WTC11 (cell line): ENCODE results near the gene NRXN3.

Source experiments
- CTCF ChIP-seq: fragments of 200-600 bp; IDR thresholded peaks from 2 replicates; pipeline ENCODE4 v1.8.0; 2022; ENCODE audit warnings: antibody characterized with exemption
- ELF4 ChIP-seq: sonication (generic); formaldehyde crosslinking; IDR thresholded peaks from 2 replicates; pipeline ENCODE4 v1.8.1; 2022; ENCODE audit warnings: low read depth, mild to moderate bottlenecking, moderate library complexity, missing genetic modification reagents
- FOXJ3 ChIP-seq: sonication (generic); formaldehyde crosslinking; IDR thresholded peaks from 2 replicates; pipeline ENCODE4 v1.9.0; 2021; ENCODE audit warnings: missing genetic modification reagents, mild to moderate bottlenecking, borderline replicate concordance
- FOXP4 ChIP-seq: sonication (generic); formaldehyde crosslinking; IDR thresholded peaks from 2 replicates; pipeline ENCODE4 v1.8.0; 2022; ENCODE audit warnings: mild to moderate bottlenecking, missing genetic modification reagents
- GABPB1 ChIP-seq: sonication (generic); formaldehyde crosslinking; IDR thresholded peaks from 2 replicates; pipeline ENCODE4 v1.8.1; 2023; ENCODE audit warnings: mild to moderate bottlenecking, missing genetic modification reagents
- MXD4 ChIP-seq: fragments of 250-450 bp; sonication (Bioruptor Pico); IDR thresholded peaks from 2 replicates; pipeline ENCODE4 v1.8.0; 2021; ENCODE audit warnings: mild to moderate bottlenecking, moderate library complexity, borderline replicate concordance
- TEAD4 ChIP-seq: sonication (generic); formaldehyde crosslinking; IDR thresholded peaks from 2 replicates; pipeline ENCODE4 v1.8.0; 2022; ENCODE audit warnings: mild to moderate bottlenecking, missing genetic modification reagents
- USF2 ChIP-seq: sonication (generic); formaldehyde crosslinking; IDR thresholded peaks from 2 replicates; pipeline ENCODE4 v1.8.1; 2023; ENCODE audit warnings: mild to moderate bottlenecking, missing genetic modification reagents, moderate library complexity
- ZNF396 ChIP-seq: fragments of 250-450 bp; sonication (Bioruptor Pico); IDR thresholded peaks from 2 replicates; pipeline ENCODE4 v1.8.0; 2021; ENCODE audit warnings: mild to moderate bottlenecking, moderate library complexity, borderline replicate concordance

GRCh38 chr14:78182722-78183121, 12.5 kb downstream of the NRXN3 start:
- no peak for TF ChIP-seq USF2 (CRISPR knock-in tag)
- no peak for TF ChIP-seq GABPB1
- no peak for TF ChIP-seq FOXP4 (CRISPR knock-in tag)
- no peak for TF ChIP-seq FOXJ3 (CRISPR knock-in tag)
- TF ChIP-seq ELF4, result no peak
- no peak for TF ChIP-seq CTCF
- no peak for TF ChIP-seq ZNF396
- TF ChIP-seq MXD4 (CRISPR knock-in tag), result no peak
- no peak for TF ChIP-seq TEAD4 (CRISPR knock-in tag)
